Lower leg skin (tissue), 4 donors: Measurements from ENCODE around the gene VPS29. TPM values are rescaled to one million over a fixed set of nuclear protein-coding genes. Genes with fewer than 3 reads are reported as not detected.

Source experiments
- DNase-seq, 2 donors: peaks; one replicate each; pipeline ENCODE4 v3.0.0-alpha.2; 2019; ENCODE audit warnings: low spot score in 2 of 2
- H3K4me3 ChIP-seq: fragments of 200-600 bp; sonication (generic); 2 replicates; pipeline ENCODE4 v1.5.1; 2017; ENCODE audit warnings: mild to moderate bottlenecking, low read depth; ENCODE audit not compliant: poor library complexity, severe bottlenecking
- CTCF ChIP-seq, 3 donors: fragments of 450-650 bp; IDR thresholded peaks; one replicate each; pipeline ENCODE4 v1.5.1; 2016; ENCODE audit warnings: antibody characterized with exemption in 3 of 3, mild to moderate bottlenecking in 3 of 3, moderate library complexity in 2 of 3
- POLR2A ChIP-seq, 2 donors: fragments of 450-650 bp; IDR thresholded peaks; one replicate each; pipeline ENCODE4 v1.6.1; 2016 to 2017; ENCODE audit warnings: antibody characterized with exemption in 2 of 2, mild to moderate bottlenecking in 1 of 2, moderate library complexity in 1 of 2
- WGBS, 2 donors: methylation state at CpG; one replicate each; pipeline ENCODE4 v1.1.5; 2018; 5-methylcytosine and 5-hydroxymethylcytosine counted together
- intact Hi-C: fragments of 100-400 bp; cut with DNase I; formaldehyde crosslinking; loops from one replicate; pipeline ENCODE4 v1.15.0; 2023; ENCODE audit warnings: low total_unique reads
- total RNA-seq, 4 donors: library from RNA; depleted of rRNA; stranded (reverse); fragments of >200 nt; gene quantifications; one replicate each; pipeline ENCODE4 v1.1.0, GENCODE V29; 2016

VPS29 gene
- total RNA-seq, 4 donors from 2014 or later, result 54.6 to 93.4 (median 61.9) TPM

GRCh38 chr12:110449799-110450497 lies 52.0 kb downstream of the VPS29 start, which contains the start of gene ARPC3:
TSS of gene ARPC3 (minus strand) at chr12:110450337. CDS start at chr12:110450260, 77 bp downstream.
- 1% methylated on average over 51 of the region's 51 CpGs for WGBS, 2 donors
- DNase-seq, result peak; percentile 94 to 99
- peak within 1 kb of the TSS; percentile 83 for H3K4me3 ChIP-seq
- intact Hi-C loops, result no loop called here
- TF ChIP-seq CTCF (IDR thresholded peaks at IDR 0.05), result peak in 1 of 3 donors; percentile 73
- peak in 1 of 2 donors; percentile 10 for TF ChIP-seq POLR2A (IDR thresholded peaks at IDR 0.05)

- peak in 1 of 2 donors; percentile 28 for DNase-seq
- TF ChIP-seq CTCF (IDR thresholded peaks at IDR 0.05) (no peak), POLR2A (IDR thresholded peaks at IDR 0.05) (no peak)
- intact Hi-C loops, result no loop called here
- 95 to 97% methylated on average over 3 of the region's 3 CpGs for WGBS, 2 donors
- no peak overlapping the region for H3K4me3 ChIP-seq
These were observed 57.5 kb downstream of the VPS29 start for GRCh38 chr12:110444455-110444854.

Other genes starting within 250 kb of the VPS29 start
- 100 to 1,000 TPM in 2 of 4 donors, 10 to 100 TPM in 2; 61.9 to 103 (median 86.1) TPM for gene ATP2A2, start 220.9 kb downstream of the VPS29 start, total RNA-seq
- gene ANAPC7, start 98.4 kb downstream of the VPS29 start, total RNA-seq, result 10 to 100 TPM; 28.4 to 42.0 (median 37.3) TPM
- 100 to 1,000 TPM; 157 to 319 (median 257) TPM for gene ARPC3, start 51.8 kb downstream of the VPS29 start, total RNA-seq
- 10 to 100 TPM; 12.2 to 16.2 (median 14.5) TPM for gene GPN3, start 33.9 kb downstream of the VPS29 start, total RNA-seq
- gene FAM216A, start 33.3 kb downstream of the VPS29 start, total RNA-seq, result 1 to 10 TPM in 1 of 4 donors, under 1 TPM in 3; 0.30 to 1.9 (median 0.85) TPM
- gene RAD9B, start 220 bp upstream of the VPS29 start, total RNA-seq, result 1 to 10 TPM in 1 of 4 donors, under 1 TPM in 2, not detected in 1; 0.49 to 1.0 (median 0.63) TPM
- gene PPTC7, start 81.2 kb upstream of the VPS29 start, total RNA-seq, result 10 to 100 TPM; 19.6 to 29.8 (median 26.0) TPM
- 10 to 100 TPM; 18.6 to 44.8 (median 24.7) TPM for gene TCTN1, start 112.0 kb upstream of the VPS29 start, total RNA-seq
- gene HVCN1, start 187.0 kb upstream of the VPS29 start, total RNA-seq, result 1 to 10 TPM; 2.2 to 3.5 (median 3.3) TPM
- gene PPP1CC, start 240.8 kb upstream of the VPS29 start, total RNA-seq, result 10 to 100 TPM; 90.1 to 97.4 (median 91.3) TPM